GM19238 (cell line): ENCODE data around the gene SLC35D2.
"Not testable (repeated sequence)": the region's sequence is repeated elsewhere in the genome, so short reads cannot be mapped to it uniquely, and the experiment has no call there.

ENCODE experiments used
- DNase-seq: peaks from one replicate; pipeline ENCODE4 v3.0.0; 2011; ENCODE audit warnings: low spot score; ENCODE audit not compliant: insufficient read length

SLC35D2 gene

GRCh38 chr9:96400132-96400910, 16.8 kb upstream of the SLC35D2 start:
- no peak for DNase-seq

GRCh38 chr9:96399325-96399633, 15.8 kb upstream of the SLC35D2 start:
- DNase-seq, result no peak

GRCh38 chr9:96398582-96399324, 15.2 kb upstream of the SLC35D2 start:
- no peak for DNase-seq

GRCh38 chr9:96395964-96396363, 12.5 kb upstream of the SLC35D2 start:
- DNase-seq, result no peak

GRCh38 chr9:96394832-96395496, 11.5 kb upstream of the SLC35D2 start:
- no peak for DNase-seq

- DNase-seq, result no peak
These were observed 8.8 kb upstream of the SLC35D2 start for GRCh38 chr9:96392263-96392662.

- DNase-seq, result no peak
These were observed 7.7 kb upstream of the SLC35D2 start for GRCh38 chr9:96391021-96391765.

GRCh38 chr9:96388144-96388543, 4.6 kb upstream of the SLC35D2 start:
- no peak for DNase-seq

GRCh38 chr9:96386157-96386556, 2.6 kb upstream of the SLC35D2 start:
- DNase-seq, result no peak

GRCh38 chr9:96382839-96383164, 709 bp downstream of the SLC35D2 start:
- DNase-seq, result no peak

GRCh38 chr9:96382175-96382574, 1.3 kb downstream of the SLC35D2 start:
- DNase-seq, result no peak

GRCh38 chr9:96381696-96382095, 1.8 kb downstream of the SLC35D2 start:
- DNase-seq, result no peak

- DNase-seq, result no peak
These were observed 2.4 kb downstream of the SLC35D2 start for GRCh38 chr9:96381125-96381524.

- no peak for DNase-seq
These were observed 4.0 kb downstream of the SLC35D2 start for GRCh38 chr9:96379461-96379860.

GRCh38 chr9:96378187-96378586, 5.3 kb downstream of the SLC35D2 start:
- no peak for DNase-seq

GRCh38 chr9:96376891-96377874, 6.3 kb downstream of the SLC35D2 start:
- DNase-seq, result no peak

- DNase-seq, result not testable (repeated sequence)
These were observed 8.0 kb downstream of the SLC35D2 start for GRCh38 chr9:96375507-96375906.

- DNase-seq, result no peak
These were observed 15.6 kb downstream of the SLC35D2 start for GRCh38 chr9:96367943-96368342.

- no peak for DNase-seq
These were observed 20.1 kb downstream of the SLC35D2 start for GRCh38 chr9:96363175-96363967.

GRCh38 chr9:96362119-96362518, 21.4 kb downstream of the SLC35D2 start:
- DNase-seq, result not testable (repeated sequence)
